GM18870 (cell line): ENCODE results near the gene TSPAN18.

ENCODE experiments used
- ATAC-seq: cut with Tn5 transposase; IDR thresholded peaks from one replicate; pipeline ENCODE4 v1.9.1; 2021; ENCODE audit warnings: moderate library complexity; ENCODE audit not compliant: unreplicated experiment

The TSPAN18 gene

DNA sequence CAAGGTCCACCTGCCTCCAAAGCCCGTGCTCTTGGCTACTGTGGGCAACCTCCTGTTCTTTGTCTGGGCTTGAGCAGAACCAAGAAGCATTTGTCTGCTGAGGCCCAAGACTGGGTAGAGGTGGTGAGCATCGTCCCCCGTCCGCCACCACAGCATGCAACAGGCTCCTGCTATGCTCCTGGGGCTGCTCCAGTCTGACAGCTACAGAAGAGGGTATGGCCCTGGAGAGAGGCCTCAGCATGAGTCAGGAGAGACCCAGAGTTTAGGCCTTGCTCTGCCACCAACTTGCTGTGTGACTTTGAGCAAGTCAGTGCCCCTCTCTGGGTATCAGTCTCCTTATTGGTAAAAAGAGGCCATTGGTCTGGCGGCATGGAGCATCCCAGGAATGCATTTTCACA is 132.8 kb downstream of the TSPAN18 start:
- ATAC-seq, result no peak

GRCh38 chr11:44860346-44860745 is 133.6 kb downstream of the TSPAN18 start:
- ATAC-seq, result no peak

DNA sequence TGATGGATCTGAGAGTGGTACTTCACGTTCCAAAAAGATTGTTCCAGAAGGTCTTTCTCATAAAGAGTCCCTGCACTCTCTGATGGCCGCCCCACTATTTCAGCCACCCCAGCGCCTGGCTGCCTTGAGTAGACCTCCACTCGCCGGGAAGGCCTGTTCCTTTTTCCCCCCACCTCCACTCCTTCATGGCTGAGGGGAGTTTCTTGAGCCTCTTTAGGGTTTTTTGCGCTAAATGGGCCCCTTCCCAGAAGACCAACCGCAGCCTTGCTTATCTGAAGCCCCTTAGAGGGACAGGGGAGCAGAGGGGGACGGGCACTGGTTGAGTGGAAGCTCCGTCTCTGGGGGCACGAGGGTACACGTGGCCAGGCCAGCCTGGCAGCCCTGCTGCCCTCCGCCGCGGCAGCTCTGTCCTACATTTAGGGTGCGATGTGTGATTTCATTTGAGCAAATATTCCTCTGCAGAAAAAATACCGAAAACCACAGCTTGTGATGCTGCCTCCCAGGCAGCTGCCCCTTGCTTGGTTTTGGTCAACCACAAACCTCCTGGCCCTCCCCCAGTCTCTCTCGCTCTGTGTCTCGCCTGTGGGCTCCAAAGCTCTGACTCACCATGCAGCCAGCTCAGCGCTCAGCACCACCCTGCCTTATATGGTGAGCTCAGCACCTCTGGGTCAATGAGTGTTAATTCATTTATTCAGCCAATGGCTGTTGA is 135.2 kb downstream of the TSPAN18 start:
- peak; percentile 99 for ATAC-seq

- no peak for ATAC-seq
Measured at GRCh38 chr11:44862558-44863101, 135.9 kb downstream of the TSPAN18 start.

DNA sequence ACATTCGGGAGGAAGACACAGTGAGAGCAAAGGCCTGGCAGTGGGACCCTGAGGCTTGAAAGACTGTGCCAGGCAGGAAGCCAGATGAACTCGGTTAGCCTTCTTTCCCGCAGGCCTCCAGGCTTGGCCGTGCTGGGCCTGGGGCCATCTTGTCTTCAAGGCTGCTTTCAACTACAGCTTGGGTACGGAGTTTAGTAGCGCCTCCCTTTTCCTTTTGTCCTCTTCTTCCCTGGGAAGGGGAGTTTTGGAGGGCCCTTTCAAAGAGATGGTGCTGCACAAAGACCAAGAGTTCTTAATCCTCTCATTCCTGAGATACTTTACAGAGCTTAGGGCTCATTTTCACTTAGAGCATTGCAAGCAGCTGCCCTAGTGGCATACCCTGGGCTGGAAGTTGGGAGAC is 136.5 kb downstream of the TSPAN18 start:
- ATAC-seq, result no peak

- no peak for ATAC-seq
Measured at GRCh38 chr11:44865866-44866272, 139.1 kb downstream of the TSPAN18 start.

DNA sequence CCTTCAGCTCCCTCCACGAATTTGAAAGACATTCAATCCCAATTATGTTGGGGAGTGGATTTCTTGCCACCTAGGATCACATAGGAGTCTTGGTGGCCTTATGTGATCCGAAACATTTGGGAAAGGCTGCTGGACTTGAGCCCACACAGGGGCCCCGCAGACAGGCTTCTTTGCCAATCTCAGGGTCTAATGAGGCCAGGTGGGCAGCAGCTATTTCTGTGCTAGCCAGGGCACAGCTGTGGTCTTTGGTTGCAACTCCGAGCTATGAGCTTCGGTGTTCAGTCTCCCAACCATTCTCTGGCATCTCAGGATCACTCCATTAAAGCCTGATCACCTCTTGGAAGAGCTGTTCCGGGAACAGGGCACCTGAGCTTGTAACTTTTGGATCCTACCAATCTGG is 139.5 kb downstream of the TSPAN18 start:
- ATAC-seq, result no peak

- ATAC-seq, result no peak
Measured at GRCh38 chr11:44868021-44868420, 141.3 kb downstream of the TSPAN18 start.

GRCh38 chr11:44868455-44869421 is 142.0 kb downstream of the TSPAN18 start:
- no peak for ATAC-seq

GRCh38 chr11:44870181-44870580 is 143.4 kb downstream of the TSPAN18 start:
- no peak for ATAC-seq

- ATAC-seq, result no peak
Measured at GRCh38 chr11:44870615-44871176, 143.9 kb downstream of the TSPAN18 start.

- ATAC-seq, result peak; percentile 97
Measured at GRCh38 chr11:44871682-44872081, 144.9 kb downstream of the TSPAN18 start.

DNA sequence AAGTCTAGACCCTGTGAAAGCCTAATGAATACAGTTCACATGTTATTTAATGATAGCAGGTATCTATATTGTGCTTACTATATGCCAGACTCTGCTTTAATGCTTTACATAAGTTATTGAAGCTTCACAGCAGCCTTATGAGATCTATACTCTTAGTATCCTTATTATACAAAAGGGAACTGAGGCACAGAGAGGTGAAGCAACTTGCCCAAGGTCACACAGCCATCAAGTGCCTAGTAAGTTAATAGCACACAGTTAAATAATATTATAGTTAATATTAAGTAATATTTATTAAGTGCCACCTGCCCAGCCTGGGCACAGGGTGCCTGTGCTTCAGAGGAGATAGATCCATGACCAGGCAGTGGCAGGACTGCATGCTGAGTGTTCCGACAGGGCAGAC is 145.8 kb downstream of the TSPAN18 start:
- no peak for ATAC-seq

- ATAC-seq, result no peak
Measured at GRCh38 chr11:44873537-44873936, 146.8 kb downstream of the TSPAN18 start.

- no peak for ATAC-seq
Measured at GRCh38 chr11:44874284-44874683, 147.5 kb downstream of the TSPAN18 start.

GRCh38 chr11:44875037-44875436 is 148.3 kb downstream of the TSPAN18 start:
- no peak for ATAC-seq

GRCh38 chr11:44876194-44876723 is 149.5 kb downstream of the TSPAN18 start:
- ATAC-seq, result no peak

- no peak for ATAC-seq
Measured at GRCh38 chr11:44876906-44877305, 150.1 kb downstream of the TSPAN18 start.

GRCh38 chr11:44877571-44878497 is 151.1 kb downstream of the TSPAN18 start:
- no peak for ATAC-seq

GRCh38 chr11:44878711-44879110 is 151.9 kb downstream of the TSPAN18 start:
- no peak for ATAC-seq
